Muscle of arm (tissue), 12 donors: ENCODE results near the gene RFLNA. TPM values are rescaled to one million over a fixed set of nuclear protein-coding genes. Genes with fewer than 3 reads are reported as not detected.

Source experiments
- DNase-seq: peaks from one replicate; pipeline ENCODE4 v3.0.0-alpha.2; 2013
- polyA plus RNA-seq, 12 donors: library from polyadenylated mRNA; unstranded; fragments of 120-200 nt; gene quantifications; one replicate each; pipeline ENCODE4 v1.2.1, GENCODE V29; 2013; ENCODE audit not compliant: insufficient read length in 12 of 12

Gene RFLNA
- polyA plus RNA-seq, 12 donors: 3.2 to 21.8 (median 5.8) TPM; not detected in 1

GRCh38 chr12:124302807-124303578, 8.1 kb downstream of the RFLNA start:
- no peak for DNase-seq

DNA sequence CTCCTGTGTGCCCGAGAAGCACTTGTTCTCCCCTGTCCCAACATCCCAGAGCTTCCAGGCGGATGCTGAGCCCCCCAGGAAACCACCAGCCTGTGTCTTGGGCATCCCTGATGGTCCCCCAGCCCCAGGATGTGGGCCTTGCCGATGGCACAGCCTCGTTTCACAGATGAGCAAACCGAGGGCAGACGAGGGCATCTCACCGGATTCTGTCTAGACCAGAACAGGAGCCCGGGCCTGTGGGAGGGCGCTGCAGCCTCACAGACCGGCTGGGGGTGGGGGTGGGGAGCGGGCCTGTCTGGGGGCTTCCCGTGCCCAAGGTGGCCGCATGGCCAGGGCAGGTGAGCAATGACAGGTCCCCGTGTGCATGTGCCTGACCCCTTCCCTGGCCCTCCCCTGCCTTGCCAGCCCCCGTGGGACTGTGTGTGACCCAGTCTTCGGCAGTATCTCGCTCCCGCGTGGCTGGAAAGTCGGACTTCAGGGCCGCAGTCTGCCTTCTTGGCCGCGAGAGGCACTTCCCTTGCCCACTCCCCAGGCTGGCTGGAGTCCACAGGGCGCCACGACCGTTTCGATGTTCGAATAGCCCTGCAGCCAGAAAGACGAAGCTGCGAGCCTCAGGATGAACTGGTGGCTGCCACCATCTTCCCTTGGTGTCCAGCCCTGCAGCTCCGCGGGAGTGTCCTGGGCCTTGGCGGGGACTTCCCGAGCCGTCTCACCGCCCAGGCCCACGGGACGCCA, 8.9 kb downstream of the RFLNA start:
- DNase-seq: no peak

DNA sequence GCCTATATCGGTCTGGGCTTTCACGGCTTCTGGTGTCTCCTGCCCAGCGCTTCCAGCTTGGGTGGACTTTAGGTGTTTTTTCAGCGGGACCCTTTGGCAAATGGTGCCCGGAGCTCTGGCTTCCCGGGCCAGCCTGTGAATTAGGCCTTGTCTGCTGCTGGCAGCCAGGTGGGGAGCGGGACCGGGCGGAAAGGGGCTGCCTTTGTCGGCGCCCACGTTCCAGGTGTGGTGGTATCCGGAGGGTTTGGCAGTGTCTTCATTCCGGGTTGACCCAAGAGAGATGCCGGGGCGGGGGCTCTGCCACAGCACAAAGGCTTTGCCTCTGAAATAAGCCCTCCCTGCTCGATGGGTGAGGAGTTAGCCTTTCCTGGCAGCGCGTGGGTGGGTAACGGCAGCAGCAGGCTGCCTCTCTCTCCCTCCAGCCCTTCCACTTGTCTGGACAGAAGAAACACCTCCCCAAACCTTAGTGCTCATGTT, 9.5 kb downstream of the RFLNA start:
- DNase-seq: no peak

GRCh38 chr12:124305136-124305535, 10.2 kb downstream of the RFLNA start:
- DNase-seq: no peak

GRCh38 chr12:124305776-124306685, 11.1 kb downstream of the RFLNA start:
- no peak for DNase-seq

- no peak for DNase-seq
Measured at GRCh38 chr12:124306686-124307555, 12.0 kb downstream of the RFLNA start.

- no peak for DNase-seq
Measured at GRCh38 chr12:124307556-124307825, 12.6 kb downstream of the RFLNA start.

GRCh38 chr12:124308741-124309140, 13.8 kb downstream of the RFLNA start:
- DNase-seq: no peak

- DNase-seq: no peak
Measured at GRCh38 chr12:124309231-124309630, 14.3 kb downstream of the RFLNA start.

DNA sequence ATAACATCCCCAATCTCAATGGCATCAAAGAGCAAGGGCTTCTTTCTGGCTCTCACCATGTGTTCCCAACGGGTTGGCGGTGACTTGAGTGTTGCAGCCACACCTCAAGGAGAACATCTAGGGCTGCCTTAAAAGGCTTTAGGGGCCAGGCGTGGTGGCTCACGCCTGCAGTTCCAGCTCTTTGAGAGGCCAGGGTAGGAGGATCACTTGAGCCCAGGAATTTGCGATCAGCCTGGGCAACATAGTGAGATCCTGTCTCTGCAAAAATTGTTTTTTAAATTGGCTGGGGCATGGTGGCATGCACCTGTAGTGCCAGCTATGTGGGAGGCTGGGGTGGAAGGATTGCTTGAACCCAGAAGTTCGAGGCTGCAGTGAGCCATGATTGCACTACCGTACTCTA, 14.9 kb downstream of the RFLNA start:
- DNase-seq: no peak

DNA sequence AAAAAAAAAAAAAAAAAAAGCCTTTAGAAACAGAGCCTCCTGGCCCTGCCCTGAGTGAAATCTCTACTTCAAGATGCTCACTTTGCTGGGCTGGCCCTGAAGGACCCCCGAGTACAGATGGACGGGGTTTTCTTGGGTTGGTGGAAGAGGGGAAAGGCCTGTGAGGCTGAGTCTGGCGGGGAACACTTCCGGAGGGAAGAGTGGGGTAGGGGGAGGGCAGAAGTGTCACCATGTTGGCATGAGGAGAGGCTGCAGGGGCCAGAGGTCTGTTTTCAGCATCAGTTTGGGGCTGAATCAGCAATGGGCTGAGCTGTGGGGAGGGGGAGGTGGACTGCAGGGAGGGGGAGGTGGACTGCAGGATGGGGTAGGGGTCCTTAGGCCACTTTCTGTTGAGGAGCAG, 15.3 kb downstream of the RFLNA start:
- no peak for DNase-seq

DNA sequence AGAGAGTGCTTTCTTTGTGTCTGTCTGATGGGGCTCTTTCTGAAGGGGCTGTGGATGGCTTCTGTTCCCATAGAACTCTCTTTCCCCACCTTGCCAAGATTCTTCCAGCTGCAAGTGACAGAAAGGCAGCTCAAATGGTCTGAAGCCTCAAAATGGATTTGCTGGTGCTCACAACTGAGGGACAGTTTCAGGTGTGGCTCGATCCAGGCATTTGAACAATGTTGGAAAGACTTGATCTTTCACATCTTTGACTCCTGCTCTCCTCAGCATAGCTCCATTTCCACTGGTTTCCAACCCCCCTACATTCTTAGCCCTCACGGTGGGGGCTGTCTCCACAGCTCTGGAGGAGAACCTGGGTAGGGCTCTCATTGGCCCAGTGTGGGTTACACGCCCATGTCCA, 15.9 kb downstream of the RFLNA start:
- no peak for DNase-seq

DNA sequence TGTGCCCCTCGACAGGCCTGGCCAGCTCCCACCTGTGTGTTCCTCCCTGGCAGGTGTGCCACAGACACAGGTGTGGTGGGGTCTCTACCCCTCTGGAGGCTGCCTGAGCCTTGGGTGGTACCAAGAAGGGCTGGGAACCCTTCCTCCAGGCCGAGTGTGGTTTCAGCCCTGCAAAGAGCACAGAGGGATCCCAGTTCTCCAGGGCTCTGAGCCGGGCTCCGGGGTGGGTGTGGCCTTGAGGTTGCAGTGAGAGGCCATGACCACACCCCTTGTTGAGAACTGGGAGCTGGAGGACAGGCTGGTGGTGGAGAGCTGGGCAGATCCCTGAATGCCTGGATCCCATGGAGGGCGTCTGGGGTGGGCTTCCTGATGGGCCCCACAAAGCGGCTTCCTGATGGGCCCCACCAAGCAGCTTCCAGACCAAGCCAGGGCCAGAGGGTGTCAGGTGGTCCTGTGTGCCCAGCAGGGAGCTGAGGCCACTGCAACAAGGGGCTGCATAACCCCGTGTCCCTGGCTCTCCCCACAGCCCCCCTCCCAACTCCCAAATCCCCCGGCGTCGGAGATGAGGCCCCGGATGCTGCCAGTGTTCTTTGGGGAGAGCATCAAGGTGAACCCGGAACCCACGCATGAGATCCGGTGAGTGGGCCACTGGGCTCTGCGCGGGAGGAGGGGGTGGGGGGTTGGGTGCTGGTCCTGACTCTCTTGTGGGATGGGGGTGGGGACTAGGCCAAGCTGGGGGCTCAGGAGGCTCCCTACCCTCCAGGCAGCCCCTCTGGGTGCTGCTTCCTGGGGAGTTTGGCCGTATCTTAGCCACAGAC, 16.6 kb downstream of the RFLNA start:
- DNase-seq: no peak

GRCh38 chr12:124312601-124313000, 17.7 kb downstream of the RFLNA start:
- no peak for DNase-seq

DNA sequence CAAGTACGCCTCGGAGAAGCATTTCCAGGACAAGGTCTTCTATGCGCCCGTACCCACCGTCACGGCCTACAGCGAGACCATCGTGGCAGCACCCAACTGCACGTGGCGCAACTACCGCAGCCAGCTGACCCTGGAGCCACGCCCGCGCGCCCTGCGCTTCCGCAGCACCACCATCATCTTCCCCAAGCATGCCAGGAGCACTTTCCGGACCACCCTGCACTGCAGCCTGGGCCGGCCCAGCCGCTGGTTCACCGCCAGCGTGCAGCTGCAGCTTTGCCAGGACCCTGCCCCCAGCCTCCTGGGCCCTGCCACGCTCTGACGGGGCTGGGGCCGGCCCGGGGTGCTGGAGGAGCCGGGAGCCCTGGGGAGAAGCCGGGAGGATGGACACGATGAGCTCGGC, 19.3 kb downstream of the RFLNA start:
- no peak for DNase-seq

DNA sequence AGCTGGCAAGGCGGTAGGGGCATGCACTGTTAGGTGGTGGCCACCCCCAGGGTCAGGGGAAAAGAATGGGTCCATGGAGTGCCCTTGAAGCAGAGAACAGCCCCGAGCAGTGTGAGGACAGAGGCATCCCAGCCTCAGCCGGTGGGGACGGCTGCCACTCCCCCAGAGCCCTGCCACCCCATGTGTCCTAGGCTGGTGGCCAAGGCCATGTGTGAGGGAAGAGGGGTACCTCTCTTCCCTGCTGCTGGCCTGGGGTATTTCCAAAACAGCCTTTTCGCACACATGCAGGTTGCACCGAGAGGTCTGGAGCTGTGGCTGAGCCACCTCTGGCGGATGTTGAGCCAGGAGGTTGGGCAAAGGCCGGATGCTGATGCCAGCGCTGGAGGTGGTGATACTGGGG, 19.9 kb downstream of the RFLNA start:
- DNase-seq: no peak

DNA sequence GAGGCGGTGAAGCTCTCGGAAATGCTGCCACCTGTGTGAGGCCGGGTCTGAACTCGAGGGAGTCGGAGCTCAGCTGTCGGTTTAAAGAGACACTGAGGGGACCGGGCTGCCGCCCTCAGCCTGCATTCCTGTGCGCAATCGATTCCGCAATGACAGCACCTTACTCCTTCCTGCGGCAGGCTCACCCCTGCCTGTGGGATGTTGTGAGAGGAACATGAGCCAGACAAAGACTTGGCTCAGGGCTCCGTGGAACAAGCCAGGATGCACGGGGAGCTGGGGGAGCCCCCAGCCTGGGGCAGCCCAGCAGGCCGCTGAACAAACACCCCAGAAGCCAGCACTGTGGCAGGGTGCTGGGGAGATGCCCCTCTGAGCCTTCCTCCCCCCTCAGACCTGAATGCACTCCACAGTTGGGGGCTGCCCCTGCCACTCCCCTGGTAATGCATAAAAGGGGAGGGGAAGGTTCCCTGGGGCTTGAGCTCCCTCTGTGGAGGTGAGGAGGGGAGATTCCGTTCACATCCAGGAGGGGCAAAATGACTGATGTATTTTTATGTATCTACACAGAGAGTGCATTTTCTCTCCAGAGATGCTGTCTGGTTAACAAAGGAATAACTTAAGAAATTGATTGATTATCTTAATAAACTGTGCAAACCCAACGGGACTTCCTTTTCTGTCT, 20.6 kb downstream of the RFLNA start:
- DNase-seq: no peak

DNA sequence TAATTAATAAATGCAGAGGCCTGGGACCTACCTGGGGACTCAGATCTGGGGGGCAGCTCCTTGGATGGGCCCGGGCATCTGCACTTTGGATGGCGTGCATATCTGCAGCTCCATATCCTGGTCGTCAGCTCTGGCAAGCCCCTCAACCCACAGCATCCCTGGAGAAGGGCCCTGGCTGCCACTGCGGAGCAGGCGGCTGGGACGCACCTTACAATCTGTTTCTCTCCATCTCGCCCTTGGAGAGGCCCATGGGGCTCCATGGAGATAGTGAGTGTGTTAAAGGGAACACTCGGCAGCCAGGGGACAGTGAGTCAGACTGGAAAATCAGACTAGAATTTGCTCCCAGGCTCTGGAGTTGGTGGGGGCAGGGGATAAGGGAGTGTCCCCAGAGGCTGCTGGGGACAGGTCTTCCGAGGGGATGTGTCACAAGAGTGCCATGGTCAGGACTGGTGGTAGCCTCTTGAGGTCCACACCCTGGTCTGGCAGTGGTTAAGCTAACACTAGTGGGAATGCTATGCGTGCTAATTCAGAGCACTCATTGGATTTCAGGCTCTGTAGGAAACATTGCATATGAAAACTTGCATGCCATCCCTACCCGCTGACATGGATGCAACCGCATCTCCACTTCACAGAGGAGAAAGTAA, 21.5 kb downstream of the RFLNA start:
- no peak for DNase-seq

- DNase-seq: no peak
Measured at GRCh38 chr12:124317400-124317799, 22.5 kb downstream of the RFLNA start.
